Neutrophil (primary cell): ENCODE measurements around the gene OR13J1.

Experiments used
- H3K27ac ChIP-seq: fragments of 200-600 bp; sonication (generic); 2 replicates; pipeline ENCODE4 v1.5.1; 2016; ENCODE audit warnings: mild to moderate bottlenecking, moderate library complexity
- H3K27me3 ChIP-seq: fragments of 200-600 bp; sonication (generic); 2 replicates; pipeline ENCODE4 v1.6.0; 2016; ENCODE audit warnings: mild to moderate bottlenecking
- H3K36me3 ChIP-seq: fragments of 200-600 bp; sonication (generic); 2 replicates; pipeline ENCODE4 v1.5.1; 2017
- H3K4me1 ChIP-seq, 2 experiments: fragments of 200-600 bp in 1 of 2; sonication (generic) in 1 of 2; 1 replicate in 1 of 2; 2 replicates in 1 of 2; pipeline versions ENCODE4 v1.5.1 to v1.6.1; 2013 to 2016; ENCODE audit warnings: low read depth in 1 of 2, low read length in 1 of 2, mild to moderate bottlenecking in 1 of 2, moderate library complexity in 1 of 2; ENCODE audit not compliant: control insufficient read depth in 1 of 2, insufficient read depth in 1 of 2
- H3K4me3 ChIP-seq, 2 experiments: fragments of 200-600 bp in 1 of 2; sonication (generic) in 1 of 2; 1 replicate in 1 of 2; 2 replicates in 1 of 2; pipeline ENCODE4 v1.5.1; 2013 to 2016; ENCODE audit warnings: low read depth in 1 of 2, low read length in 1 of 2, mild to moderate bottlenecking in 1 of 2, moderate library complexity in 1 of 2
- H3K9me3 ChIP-seq: fragments of 200-600 bp; sonication (generic); 2 replicates; pipeline ENCODE4 v1.5.1; 2016
- CTCF ChIP-seq: fragments of 200-600 bp; sonication (generic); IDR thresholded peaks from 2 replicates; pipeline ENCODE4 v1.5.1; 2016; ENCODE audit warnings: antibody characterized with exemption

OR13J1 gene

GRCh38 chr9:35840881-35841644, 29.1 kb downstream of the OR13J1 start:
- no peak for TF ChIP-seq CTCF
- peaks cover 77% of the 10 kb centered on the region for H3K27me3 ChIP-seq
- no peaks in the 10 kb centered on the region for H3K9me3 ChIP-seq
- no peak overlapping the region for H3K4me3 ChIP-seq
- no peak overlapping the region for H3K27ac ChIP-seq
- H3K4me1 ChIP-seq: peaks cover 37 to 46% of the 10 kb centered on the region in 2 experiments
- no peaks in the 10 kb centered on the region for H3K36me3 ChIP-seq

DNA sequence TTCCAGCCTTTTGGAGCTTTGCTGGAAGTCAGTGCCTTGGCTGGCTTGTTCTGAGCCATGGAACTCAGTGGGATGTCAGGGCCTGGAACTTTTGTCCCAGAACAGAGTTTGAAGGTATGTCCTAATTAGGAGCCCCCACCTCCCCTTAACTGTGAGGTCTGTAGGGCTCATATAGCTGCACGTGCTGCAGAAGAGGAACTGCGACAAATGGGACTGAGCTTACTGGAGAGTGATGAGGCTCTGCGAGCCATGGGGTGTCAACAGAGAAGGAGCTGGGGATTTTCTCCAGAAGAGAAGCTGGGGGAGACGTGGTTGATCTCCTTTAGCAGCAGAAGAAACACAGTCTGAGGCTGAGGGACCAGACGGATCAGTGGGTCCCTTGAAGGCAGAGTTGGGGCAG, 30.3 kb downstream of the OR13J1 start:
- Histone ChIP-seq H3K27me3 (peaks cover 81% of the 10 kb centered on the region), H3K36me3 (no peaks in the 10 kb centered on the region), H3K4me3 (no peak overlapping the region), H3K9me3 (no peaks in the 10 kb centered on the region), H3K4me1 (peaks cover 37 to 46% of the 10 kb centered on the region in 2 experiments), H3K27ac (no peak overlapping the region)
- no peak for TF ChIP-seq CTCF

GRCh38 chr9:35836595-35836994, 33.6 kb downstream of the OR13J1 start:
- Histone ChIP-seq H3K27me3 (peaks cover 72% of the 10 kb centered on the region), H3K4me1 (peaks cover 36 to 43% of the 10 kb centered on the region in 2 experiments), H3K4me3 (no peak overlapping the region), H3K36me3 (no peaks in the 10 kb centered on the region), H3K9me3 (no peaks in the 10 kb centered on the region), H3K27ac (no peak overlapping the region)
- no peak for TF ChIP-seq CTCF

GRCh38 chr9:35835766-35836165, 34.4 kb downstream of the OR13J1 start:
- no peak for TF ChIP-seq CTCF
- Histone ChIP-seq H3K4me3 (no peak overlapping the region), H3K36me3 (no peaks in the 10 kb centered on the region), H3K27me3 (peaks cover 72% of the 10 kb centered on the region), H3K9me3 (no peaks in the 10 kb centered on the region), H3K4me1 (peaks cover 36 to 50% of the 10 kb centered on the region in 2 experiments), H3K27ac (no peak overlapping the region)

GRCh38 chr9:35835216-35835632, 35.0 kb downstream of the OR13J1 start:
- H3K27ac ChIP-seq: no peak overlapping the region
- no peak overlapping the region for H3K4me3 ChIP-seq
- no peaks in the 10 kb centered on the region for H3K36me3 ChIP-seq
- H3K4me1 ChIP-seq: peaks cover 36 to 50% of the 10 kb centered on the region in 2 experiments
- H3K27me3 ChIP-seq: peaks cover 72% of the 10 kb centered on the region
- no peak for TF ChIP-seq CTCF
- no peaks in the 10 kb centered on the region for H3K9me3 ChIP-seq
